Stimulated activated CD8-positive, alpha-beta memory T cell treated with anti-CD3 and anti-CD28 coated beads, Interleukin-7, amount 100 ng/mL, for 4 hours (primary cell): ENCODE measurements around the gene FAM90A1.
"Not testable (repeated sequence)": the region's sequence is repeated elsewhere in the genome, so short reads cannot be mapped to it uniquely, and the experiment has no call there.

ENCODE experiments used
- DNase-seq, 2 donors: peaks; one replicate each; pipeline ENCODE4 v3.0.0-alpha.2; 2020; ENCODE audit warnings: low read depth in 2 of 2

Gene FAM90A1

DNA sequence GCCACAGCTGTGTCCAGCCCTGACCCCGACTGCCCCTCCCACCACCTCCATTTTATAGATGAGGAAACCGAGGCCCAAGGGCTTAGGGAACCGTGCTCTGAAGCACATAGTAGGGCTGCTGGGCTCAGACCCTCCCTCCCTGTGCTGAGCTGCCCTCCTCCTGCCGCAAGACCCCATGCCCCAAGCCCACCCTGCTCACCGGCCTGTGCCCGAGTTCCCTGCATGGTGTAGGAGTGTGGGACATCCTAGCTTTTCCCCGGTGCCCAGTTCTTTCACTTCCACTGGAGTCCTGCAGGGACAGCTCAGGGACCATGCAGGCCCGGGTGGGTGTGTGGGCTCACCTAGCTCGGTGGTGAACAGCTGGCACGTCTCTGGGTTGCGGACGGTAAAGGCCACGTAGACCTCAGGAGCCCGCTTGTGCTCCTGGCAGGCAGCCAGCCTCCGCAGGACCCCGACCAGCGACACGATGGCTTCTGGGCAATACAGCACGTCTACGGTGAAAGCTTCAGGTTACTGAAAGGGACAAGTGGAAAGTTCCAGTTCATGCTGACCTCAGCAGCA is 6.6 kb upstream of the FAM90A1 start:
- not testable (repeated sequence) for DNase-seq

DNA sequence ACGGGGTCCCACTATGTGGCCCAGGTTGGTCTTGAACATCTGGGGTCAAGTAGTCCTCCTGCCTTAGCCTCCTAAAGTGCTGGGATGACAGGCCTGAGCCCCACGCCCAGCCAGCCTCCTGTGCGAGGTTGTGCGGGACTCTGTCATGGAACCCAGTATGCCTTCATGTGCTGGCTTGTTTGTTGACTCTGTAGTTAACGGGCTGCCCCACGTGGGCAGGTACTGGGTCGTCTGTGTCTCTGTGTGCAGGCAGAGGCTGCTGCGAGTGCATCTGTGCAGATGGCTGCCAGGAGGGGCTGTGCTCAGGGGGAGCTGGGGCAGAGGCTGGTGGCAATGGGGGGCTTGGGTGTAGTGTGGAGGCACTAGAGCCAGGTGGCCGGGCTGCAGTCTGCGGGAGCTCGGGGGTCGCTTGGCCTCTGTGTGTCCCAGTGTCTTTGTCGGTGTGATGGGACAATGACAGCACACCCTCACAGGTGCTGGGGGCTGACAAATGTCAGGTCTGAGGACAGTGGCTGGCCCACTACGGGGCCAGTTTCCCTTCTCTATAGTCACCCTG is 6.0 kb upstream of the FAM90A1 start:
- DNase-seq, result not testable (repeated sequence)

DNA sequence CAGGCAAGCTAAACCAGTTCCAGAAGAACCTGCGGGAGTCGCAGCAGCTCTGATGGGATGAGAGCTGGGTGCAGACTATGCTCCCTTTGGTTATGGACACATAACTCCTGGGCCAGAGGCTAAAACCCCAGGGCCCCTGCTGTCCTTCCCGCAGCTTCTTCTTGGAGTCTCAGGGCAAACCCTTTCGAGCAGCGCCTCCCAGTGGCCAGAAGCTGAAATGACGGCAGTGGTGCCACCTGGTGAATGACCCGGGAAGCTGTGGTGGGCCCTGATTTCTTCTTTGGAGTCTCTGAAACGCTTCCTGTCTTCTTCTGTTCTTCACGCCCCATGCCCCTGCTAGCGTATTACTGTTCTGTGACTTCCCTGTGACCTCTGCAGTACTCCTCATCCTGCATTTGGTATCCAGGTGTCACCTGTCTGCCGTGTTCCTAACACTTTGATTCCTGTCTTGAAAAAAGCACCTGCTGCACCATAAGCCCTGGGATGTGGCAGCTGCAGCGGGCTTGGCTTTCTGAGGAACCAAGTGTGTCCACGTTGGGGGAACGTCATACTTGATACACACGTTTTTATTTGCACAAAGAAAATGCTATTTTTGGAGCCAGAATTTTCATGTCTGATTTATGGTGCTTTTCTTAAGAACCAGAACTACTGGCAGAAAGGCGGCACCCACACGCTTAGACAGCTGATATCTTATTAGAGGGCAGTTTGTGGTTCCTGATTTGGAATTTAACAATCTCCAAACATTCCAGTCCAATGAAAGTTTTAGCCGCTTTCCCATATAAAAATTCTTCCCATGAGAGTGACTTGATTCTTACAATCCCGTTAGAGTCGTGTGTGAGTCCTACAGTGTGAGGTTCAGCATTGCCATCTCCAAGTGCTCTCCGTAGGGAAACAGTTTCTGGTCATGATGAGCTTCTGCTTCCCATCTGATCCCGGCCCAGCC is 4.5 kb upstream of the FAM90A1 start:
- peak; percentile 34 to 49 for DNase-seq

GRCh38 chr12:8231049-8231448 is 3.6 kb upstream of the FAM90A1 start:
- DNase-seq, result not testable (repeated sequence)

DNA sequence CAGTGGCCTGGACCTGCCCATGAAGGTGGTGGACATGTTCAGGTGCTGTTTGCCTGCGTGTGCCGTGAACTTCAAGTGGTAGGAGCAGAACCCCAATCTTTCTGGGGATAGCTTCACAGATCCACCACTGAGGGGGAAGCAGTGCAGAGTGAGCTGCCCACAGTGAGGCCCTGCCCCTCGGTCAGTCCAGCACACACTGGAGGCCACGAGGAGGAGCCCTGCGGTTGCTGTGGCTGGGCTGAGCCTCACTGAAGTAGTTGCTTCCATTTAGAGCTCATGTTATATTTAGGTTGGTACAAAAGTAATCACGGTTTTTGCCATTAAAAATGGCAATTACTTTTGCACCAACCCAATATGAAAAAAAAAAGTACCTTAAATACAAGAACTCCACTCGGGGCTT is 2.1 kb upstream of the FAM90A1 start:
- not testable (repeated sequence) for DNase-seq

DNA sequence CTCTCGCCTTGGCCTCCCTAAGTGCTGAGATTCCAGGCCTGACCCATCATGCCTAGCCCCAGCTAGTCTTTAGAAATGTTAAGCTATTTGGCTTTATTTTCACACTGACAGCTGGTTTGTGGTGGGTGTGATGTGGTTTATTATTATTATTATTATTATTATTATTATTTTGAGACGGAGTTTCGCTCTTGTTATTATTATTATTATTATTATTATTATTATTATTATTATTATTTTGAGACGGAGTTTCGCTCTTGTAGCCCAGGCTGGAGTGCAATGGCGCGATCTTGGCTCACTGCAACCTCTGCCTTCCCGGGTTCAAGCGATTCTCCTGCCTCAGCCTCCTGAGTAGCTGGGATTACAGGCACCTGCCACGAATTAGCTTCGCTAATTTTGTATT is 1.2 kb upstream of the FAM90A1 start:
- DNase-seq, result not testable (repeated sequence)

DNA sequence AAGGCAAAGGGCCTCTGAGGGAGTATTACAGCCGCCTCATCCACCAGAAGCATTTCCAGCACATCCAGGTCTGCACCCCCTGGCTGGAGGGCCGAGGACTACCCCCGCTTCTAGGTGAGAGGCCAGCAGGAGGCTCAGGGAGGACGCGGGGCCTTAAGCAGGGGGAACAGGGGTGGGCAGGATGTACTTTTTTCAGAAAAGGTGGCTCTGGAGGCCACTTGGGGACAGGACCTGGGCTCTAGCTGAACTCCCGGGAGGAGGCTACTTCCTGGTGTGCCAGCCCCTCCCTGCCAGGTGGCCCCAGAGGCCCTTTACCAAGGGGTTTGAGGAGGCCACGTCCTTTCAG is 287 bp upstream of the FAM90A1 start:
- DNase-seq, result not testable (repeated sequence)

GRCh38 chr12:8226355-8226754 is 1.1 kb downstream of the FAM90A1 start:
- DNase-seq, result no peak

DNA sequence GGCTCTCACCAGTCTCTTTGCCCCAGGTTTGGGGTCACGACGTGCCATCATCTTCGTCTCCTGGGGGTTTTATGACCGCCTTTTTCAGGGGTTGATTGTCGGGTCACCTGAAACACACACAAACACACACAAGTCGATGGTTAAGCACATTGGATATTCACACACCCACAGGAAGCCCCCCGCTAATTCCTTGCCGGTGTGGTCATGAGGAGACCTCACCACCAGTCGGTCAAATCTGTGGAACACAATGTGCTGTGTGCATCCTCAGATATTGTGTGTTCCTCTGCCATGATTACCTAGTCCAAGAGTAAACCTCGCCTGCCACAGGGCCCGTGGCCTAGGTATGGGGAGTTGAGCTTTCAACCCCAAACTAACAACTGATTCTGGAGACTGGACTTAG is 2.6 kb downstream of the FAM90A1 start:
- not testable (repeated sequence) for DNase-seq

GRCh38 chr12:8223646-8224045 is 3.8 kb downstream of the FAM90A1 start:
- not testable (repeated sequence) for DNase-seq

DNA sequence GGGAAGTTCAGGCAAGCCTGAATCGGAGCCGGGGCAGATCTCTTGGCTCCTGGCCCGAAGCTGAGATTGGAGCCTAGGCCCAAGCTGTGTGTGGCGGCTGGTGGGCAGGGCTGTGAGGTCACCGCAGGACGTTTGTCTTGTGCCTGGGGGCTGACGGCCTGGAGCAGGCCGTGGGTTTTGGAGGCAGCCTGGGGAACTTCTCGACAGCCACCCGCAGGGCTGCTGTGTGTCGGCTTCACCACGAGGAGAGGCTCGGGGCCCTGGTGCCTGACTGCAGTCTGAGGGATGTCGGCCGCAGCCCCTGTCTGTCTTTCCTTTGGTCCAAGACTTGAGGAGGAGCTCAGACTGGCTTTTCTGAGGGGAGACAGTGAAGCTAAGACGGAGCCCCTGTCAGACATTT is 5.1 kb downstream of the FAM90A1 start:
- not testable (repeated sequence) for DNase-seq

GRCh38 chr12:8221844-8222243 is 5.6 kb downstream of the FAM90A1 start:
- DNase-seq, result not testable (repeated sequence)

- DNase-seq, result not testable (repeated sequence)
Observed at GRCh38 chr12:8221375-8221774, 6.0 kb downstream of the FAM90A1 start.

DNA sequence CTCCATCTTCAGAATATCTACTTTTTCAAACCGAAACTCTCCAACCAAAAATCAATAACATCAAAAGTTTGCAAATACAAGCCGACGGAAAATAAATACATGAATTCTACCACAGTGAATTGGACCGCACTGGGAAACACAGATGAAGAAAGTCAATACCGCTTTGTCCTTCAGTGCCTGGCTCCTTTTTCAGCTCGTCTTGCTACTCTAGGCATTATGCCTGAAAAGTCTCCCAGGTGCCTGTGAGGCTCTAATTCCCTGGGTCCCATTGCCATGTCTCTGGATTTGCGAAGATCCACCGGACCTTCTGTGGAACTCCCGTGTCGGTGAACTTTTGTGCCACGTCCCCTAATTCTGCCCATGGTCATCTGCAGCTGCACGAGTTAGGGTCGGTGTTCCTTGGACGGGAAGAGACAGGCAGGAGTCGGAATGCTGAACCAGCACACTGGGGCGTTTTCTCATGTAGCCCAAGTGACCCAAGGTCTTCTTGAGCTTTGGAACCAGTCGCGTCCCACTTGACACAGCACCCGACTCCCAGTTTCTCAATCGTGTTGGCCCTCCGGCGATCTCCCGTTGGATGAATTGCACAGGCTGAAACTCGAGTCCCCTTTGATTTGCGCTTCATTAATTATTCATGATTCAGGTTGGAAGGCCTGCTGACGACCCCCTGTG is 8.6 kb downstream of the FAM90A1 start:
- DNase-seq, result not testable (repeated sequence)

GRCh38 chr12:8197685-8198308 is 29.6 kb downstream of the FAM90A1 start:
- not testable (repeated sequence) for DNase-seq

DNA sequence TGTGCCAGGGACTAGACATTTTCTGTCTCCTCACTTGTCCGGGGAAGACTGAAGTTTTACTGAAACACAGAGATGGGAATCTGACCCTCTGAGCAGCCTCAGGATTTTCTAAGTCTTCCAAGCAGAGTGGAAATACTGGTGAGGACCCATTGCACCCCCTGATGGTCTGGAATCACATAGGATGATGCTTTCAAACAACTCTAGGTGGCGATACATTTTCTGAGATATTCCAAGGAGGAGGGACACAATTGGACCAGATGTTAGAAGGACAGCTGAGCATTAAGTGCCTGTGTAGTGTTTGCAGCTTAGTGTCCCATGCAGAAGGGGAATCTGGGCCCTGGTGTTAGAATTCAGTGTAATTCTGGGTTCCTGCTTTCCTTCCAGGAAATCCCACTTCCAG is 39.3 kb downstream of the FAM90A1 start:
- DNase-seq, result not testable (repeated sequence)

DNA sequence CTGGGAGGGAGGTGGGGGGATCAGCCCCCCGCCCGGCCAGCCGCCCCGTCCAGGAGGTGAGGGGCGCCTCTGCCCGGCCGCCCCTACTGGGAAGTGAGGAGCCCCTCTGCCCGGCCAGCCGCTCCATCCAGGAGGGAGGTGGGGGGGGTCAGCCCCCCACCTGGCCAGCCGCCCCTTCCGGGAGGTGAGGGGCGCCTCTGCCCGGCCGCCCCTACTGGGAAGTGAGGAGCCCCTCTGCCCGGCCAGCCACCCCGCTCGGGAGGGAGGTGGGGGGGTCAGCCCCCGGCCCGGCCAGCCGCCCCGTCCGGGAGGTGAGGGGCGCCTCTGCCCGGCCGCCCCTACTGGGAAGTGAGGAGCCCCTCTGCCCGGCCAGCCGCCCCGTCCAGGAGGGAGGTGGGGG is 43.2 kb downstream of the FAM90A1 start:
- not testable (repeated sequence) for DNase-seq

- DNase-seq, result not testable (repeated sequence)
Observed at GRCh38 chr12:8183346-8183745, 44.1 kb downstream of the FAM90A1 start.

- DNase-seq, result not testable (repeated sequence)
Observed at GRCh38 chr12:8182923-8183322, 44.5 kb downstream of the FAM90A1 start.

DNA sequence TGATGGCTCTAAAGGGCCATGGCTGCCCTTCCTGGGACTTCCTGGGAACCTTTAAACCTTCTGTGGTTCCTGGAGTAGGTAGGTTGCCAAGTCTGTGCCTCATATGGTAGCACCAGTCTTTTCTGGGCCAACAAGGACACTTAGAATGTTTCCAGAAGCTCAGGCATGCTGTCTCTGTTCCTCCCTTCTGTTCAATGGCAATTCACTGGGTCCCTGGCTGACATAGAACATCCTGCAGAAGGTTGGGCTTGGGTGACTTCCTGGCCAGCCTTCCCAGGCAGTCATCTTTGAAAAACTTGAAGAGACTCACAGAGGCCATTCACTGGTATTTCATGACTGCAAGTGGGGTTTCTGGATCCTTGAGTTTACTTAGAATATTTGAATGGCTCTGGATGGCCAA is 46.1 kb downstream of the FAM90A1 start:
- not testable (repeated sequence) for DNase-seq

GRCh38 chr12:8179989-8180585 is 47.3 kb downstream of the FAM90A1 start:
- DNase-seq, result peak; percentile 45 to 76
